DOHH2 (cell line): ENCODE results near the gene RICTOR.

ENCODE experiments used
- EZH2phosphoT487 ChIP-seq: fragments of 200-600 bp; sonication (generic); IDR thresholded peaks from 2 replicates; pipeline ENCODE4 v1.6.1; 2017; ENCODE audit warnings: borderline replicate concordance, mild to moderate bottlenecking, antibody characterized with exemption, low read length, moderate library complexity, mixed read lengths
- TF ChIP-seq, protein P1 (sequence below): fragments of 200-600 bp; sonication (generic); IDR thresholded peaks from one replicate; pipeline ENCODE4 v1.5.1; 2014; ENCODE audit warnings: antibody characterized with exemption, mild to moderate bottlenecking, low read depth, low read length; ENCODE audit not compliant: poor library complexity, severe bottlenecking

DNA sequence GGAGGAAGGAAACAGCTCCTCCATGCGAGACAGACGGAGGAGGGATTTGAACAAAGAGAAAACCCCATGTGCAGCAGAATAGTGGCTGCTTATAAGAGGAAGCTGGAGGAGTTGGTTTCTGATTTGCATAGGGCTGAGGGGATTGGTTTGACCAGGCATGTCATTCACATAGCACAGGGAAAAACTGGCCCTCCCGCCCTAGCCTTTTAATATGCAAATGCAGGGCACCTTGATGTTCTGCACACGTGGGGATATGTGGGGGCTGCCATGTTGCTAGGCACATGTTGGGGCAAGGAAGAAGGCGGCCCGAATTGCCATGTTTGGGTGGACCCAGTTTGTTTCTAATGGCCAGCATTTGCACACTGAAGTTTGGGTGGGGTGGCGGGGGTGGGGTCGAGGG is 186.2 kb downstream of the RICTOR start:
- TF ChIP-seq, protein P1, sequence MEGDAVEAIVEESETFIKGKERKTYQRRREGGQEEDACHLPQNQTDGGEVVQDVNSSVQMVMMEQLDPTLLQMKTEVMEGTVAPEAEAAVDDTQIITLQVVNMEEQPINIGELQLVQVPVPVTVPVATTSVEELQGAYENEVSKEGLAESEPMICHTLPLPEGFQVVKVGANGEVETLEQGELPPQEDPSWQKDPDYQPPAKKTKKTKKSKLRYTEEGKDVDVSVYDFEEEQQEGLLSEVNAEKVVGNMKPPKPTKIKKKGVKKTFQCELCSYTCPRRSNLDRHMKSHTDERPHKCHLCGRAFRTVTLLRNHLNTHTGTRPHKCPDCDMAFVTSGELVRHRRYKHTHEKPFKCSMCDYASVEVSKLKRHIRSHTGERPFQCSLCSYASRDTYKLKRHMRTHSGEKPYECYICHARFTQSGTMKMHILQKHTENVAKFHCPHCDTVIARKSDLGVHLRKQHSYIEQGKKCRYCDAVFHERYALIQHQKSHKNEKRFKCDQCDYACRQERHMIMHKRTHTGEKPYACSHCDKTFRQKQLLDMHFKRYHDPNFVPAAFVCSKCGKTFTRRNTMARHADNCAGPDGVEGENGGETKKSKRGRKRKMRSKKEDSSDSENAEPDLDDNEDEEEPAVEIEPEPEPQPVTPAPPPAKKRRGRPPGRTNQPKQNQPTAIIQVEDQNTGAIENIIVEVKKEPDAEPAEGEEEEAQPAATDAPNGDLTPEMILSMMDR: no peak
- no peak for TF ChIP-seq EZH2phosphoT487
